Esophagus muscularis mucosa (tissue), 4 donors: ENCODE results near the gene TMEM218.

ENCODE experiments used
- CTCF ChIP-seq, 3 experiments: fragments of 200-600 bp in 2 of 3; fragments of 450-650 bp in 1 of 3; sonication (generic) in 2 of 3; IDR thresholded peaks; one replicate each; pipeline ENCODE4 v1.5.1; 2017 to 2019; ENCODE audit warnings: antibody characterized with exemption in 3 of 3, mild to moderate bottlenecking in 2 of 3, moderate library complexity in 1 of 3
- EP300 ChIP-seq: sonication (generic); formaldehyde crosslinking; IDR thresholded peaks from one replicate; pipeline ENCODE4 v1.6.1; 2017; ENCODE audit warnings: antibody characterized with exemption
- POLR2AphosphoS5 ChIP-seq, 2 donors: sonication (generic); formaldehyde crosslinking; IDR thresholded peaks; one replicate each; pipeline ENCODE4 v1.6.1; 2017; ENCODE audit warnings: antibody characterized with exemption in 2 of 2

- TF ChIP-seq EP300, result no peak
- no peak for TF ChIP-seq CTCF (IDR thresholded peaks at IDR 0.05)
- no peak for TF ChIP-seq POLR2AphosphoS5 (IDR thresholded peaks at IDR 0.05)
These were observed 41.6 kb downstream of the TMEM218 start for GRCh38 chr11:125069796-125070195.
